Stimulated activated CD4-positive, alpha-beta T cell treated with anti-CD3 and anti-CD28 coated beads, Interleukin-1b, Interleukin-23, amount 100 ng/mL, for 4 hours (primary cell): ENCODE measurements around the gene CCDC78.
"Not testable (repeated sequence)": the region's sequence is repeated elsewhere in the genome, so short reads cannot be mapped to it uniquely, and the experiment has no call there.

Source experiments
- DNase-seq, 2 donors: peaks; one replicate each; pipeline ENCODE4 v3.0.0-alpha.2; 2020; ENCODE audit warnings: low read depth in 2 of 2

Gene CCDC78

DNA sequence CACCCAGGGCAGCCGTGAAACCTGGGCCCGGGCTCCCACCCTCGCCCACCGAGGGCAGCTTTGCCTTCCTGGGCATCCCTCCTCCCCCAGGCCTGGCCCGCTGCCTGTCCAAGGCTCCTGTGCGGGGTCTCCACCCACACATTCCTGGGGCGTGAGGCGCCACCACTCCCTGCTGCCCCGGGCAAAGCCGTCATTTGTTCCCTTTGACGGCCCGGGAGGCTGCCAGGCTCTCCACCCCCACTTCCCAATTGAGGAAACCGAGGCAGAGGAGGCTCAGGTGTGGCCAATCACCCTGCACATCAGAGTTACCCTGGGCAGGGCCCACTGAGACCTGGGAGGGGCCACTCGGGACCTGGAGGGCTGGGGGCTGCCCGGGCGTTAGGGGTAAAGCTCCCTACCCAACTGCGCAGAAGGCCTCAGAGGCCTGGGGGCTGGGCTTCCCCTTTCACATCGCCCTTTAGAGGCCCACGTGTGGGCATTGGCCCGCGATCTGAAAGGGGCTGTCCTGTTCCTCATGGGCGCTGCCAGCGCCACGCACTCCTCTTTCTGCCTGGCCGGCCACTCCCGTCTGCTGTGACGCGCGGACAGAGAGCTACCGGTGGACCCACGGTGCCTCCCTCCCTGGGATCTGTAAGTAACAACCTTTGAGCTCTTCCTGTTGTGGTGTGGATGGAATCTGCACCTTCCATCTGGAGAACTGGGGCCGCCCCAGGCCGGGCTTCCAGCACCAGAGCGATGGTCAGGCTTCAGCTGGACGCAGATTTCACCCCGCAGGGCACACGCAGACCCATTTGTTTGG is 34.5 kb upstream of the CCDC78 start, which contains the start of gene MSLN:
TSS of gene MSLN (plus strand) at position 190 of the 799 bp plus-strand sequence. CDS start 1,947 bp downstream, outside the sequence.
- no peak for DNase-seq

DNA sequence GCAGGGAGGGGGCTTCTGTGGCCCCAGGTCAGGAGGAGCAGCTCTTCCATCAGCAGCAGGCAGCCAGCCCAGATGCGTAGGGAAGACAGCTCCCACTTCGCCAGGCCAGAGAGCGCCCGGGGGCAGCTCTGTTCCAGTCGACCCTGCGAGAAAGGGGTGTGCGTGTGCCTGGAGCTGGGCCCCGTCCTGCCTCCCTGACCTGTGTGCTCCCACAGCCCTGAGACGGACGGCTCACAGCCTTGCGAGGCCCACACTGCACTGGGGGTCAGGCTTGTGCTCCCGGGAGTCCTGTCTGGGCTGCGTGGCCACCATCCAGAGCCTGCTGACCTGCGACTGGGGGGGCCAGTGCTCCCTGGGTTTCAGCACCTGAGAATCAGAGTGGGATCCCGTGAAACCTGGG is 33.8 kb upstream of the CCDC78 start:
- no peak for DNase-seq

GRCh38 chr16:759110-759910 is 33.1 kb upstream of the CCDC78 start:
- DNase-seq: no peak

DNA sequence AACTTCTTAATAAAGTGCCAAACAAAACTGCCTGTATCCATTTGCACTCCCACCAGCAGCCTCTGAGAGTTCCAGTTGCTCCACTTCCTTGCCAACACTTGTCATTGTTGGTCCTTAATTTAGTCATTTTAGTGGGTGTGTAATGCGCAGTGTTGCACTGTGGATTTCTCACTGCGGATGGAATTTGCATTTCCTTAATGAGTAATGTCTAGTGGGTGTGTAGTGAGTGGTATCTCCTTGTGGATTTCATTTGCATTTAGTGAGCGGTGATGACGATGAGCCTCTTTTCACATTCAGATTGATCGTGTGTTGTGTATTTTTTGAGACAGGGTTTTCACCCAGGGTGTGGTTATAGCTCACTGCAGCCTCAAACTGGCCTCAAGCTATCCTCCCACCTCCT is 30.2 kb upstream of the CCDC78 start:
- DNase-seq: no peak

DNA sequence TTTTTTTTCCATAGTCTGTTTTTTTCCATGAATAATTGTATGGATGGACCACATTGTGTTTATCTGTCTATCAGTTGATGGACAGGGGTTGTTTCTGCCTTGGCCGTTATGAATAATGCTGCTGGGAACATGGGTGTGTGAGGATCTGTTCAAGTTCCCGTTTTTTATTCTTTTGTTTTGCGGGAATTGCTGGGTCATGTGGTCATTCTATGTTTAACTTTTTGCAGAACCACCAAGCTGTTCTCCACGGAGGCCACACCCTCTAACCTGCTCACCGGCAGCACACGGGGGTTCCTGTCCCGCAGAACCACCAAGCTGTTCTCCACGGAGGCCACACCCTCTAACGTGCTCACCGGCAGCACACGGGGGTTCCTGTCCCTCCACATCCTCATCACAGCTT is 28.4 kb upstream of the CCDC78 start:
- DNase-seq: no peak

- DNase-seq: not testable (repeated sequence)
These were observed 27.9 kb upstream of the CCDC78 start for GRCh38 chr16:754121-754607.

DNA sequence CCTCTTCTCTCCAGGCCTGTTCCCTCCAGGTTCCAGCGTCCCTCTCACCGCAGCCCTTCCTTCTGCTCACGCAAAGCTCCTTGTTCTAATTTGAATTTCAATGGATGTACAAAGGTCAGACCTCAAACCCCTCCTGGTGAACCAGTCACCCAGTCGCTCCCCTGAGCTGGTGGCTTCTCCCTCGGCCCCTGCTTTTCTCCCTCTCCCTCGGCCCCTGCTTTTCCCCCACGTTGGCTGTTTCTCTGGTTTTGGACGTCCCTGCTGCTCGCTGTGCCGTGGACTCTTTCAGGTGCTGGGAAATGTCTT is 25.7 kb upstream of the CCDC78 start:
- no peak for DNase-seq

- no peak for DNase-seq
These were observed 25.1 kb upstream of the CCDC78 start for GRCh38 chr16:751152-752006.

- no peak for DNase-seq
These were observed 24.2 kb upstream of the CCDC78 start for GRCh38 chr16:750485-750884.

DNA sequence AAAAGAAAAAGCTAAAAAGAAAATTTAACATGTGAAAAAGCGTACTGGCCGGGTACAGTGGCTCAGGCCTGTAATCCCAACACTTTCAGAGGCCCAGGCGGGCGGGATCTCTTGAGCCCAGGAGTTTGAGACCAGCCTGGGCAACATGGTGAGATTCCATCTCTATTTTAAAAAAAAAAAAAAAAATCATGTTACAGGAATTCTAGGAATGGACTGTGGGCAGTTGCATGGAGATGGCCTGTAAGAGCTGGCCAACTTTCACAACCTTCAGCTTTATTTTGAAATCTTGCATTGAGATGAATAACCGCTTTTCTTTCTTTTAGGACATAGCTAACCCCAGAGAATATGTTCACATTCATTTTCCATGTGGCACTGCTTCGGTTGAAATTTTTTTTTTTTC is 22.8 kb upstream of the CCDC78 start:
- no peak for DNase-seq

GRCh38 chr16:747978-748746 is 21.9 kb upstream of the CCDC78 start:
- DNase-seq: no peak

GRCh38 chr16:746637-747036 is 20.4 kb upstream of the CCDC78 start:
- no peak for DNase-seq

DNA sequence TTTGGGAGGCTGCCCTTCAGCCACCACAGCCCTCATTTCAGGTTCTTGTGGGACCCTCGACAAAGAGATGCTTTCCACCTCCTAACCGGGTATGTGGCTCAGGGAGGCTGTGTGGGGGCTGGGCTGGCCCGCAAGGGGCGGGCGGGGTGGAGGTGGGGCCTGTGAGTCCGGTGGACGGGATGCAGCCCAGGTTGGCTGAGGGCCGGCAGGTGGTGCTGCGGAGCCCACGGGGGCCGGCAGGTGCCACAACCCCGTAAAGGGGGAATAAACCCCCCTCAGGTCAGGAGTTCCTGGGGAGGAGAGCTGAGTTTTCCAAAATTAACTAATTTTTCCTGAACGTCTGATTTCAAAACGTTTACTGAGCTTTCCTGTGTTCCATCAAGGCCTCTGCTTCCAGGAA is 19.5 kb upstream of the CCDC78 start:
- no peak for DNase-seq

GRCh38 chr16:743794-744500 is 17.7 kb upstream of the CCDC78 start:
- no peak for DNase-seq

- not testable (repeated sequence) for DNase-seq
These were observed 16.7 kb upstream of the CCDC78 start for GRCh38 chr16:742894-743293.

- no peak for DNase-seq
These were observed 15.9 kb upstream of the CCDC78 start for GRCh38 chr16:741986-742629.

DNA sequence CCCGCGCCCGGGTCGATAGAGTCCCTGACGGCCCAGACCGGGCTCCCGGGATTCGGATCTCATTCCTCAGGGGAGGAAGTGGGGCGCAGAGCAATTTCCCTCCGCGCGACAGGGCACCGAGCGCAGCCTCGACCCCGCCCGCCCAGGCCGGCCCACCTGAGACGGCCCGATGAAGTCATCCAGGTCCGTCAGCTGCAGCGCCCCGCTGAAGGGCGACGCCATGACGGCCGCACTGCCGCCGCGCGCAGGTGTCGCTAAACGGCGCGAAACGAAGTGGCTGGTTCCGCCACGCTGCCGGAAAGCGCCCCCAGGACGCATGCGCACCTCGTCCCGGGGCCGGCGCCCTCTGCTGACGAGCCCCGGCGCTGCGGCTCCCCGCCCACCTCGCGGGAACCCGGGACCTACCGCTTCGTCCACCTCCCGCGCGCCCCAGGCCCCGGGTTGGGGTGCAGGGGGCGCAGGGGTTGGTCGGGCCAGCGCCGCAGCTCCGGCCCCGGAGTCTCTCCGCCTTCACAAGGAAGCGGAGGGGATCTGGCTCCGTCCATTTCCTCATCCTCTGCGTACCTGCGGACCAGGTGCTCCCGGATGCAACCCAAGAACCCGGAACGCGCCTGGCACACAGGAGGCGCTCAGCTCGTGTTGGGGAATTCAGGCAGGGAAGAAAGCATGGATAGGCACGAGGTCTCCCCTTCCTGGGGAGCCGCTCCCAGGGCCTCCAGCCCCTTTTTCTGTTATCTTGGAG is 14.7 kb upstream of the CCDC78 start, which contains the start of gene CIAO3:
TSS of gene CIAO3 (minus strand) at position 234 of the 742 bp plus-strand sequence. CDS start at position 222, 12 bp downstream.
- peak; percentile 90 to 92 for DNase-seq

GRCh38 chr16:740459-740763 is 14.2 kb upstream of the CCDC78 start:
- no peak for DNase-seq
